ENCODE results near the gene BAHCC1.

The BAHCC1 gene

GRCh38 chr17:81445642-81446503 is 50.6 kb downstream of the BAHCC1 start:
- no peak for DNase-seq

GRCh38 chr17:81447331-81447933 is 52.2 kb downstream of the BAHCC1 start:
- DNase-seq, result no peak

- no peak for DNase-seq
These were observed 53.2 kb downstream of the BAHCC1 start for GRCh38 chr17:81448442-81448841.

GRCh38 chr17:81448950-81449349 is 53.7 kb downstream of the BAHCC1 start:
- DNase-seq, result no peak

- DNase-seq, result no peak
These were observed 54.1 kb downstream of the BAHCC1 start for GRCh38 chr17:81449351-81449750.

- DNase-seq, result no peak
These were observed 56.6 kb downstream of the BAHCC1 start for GRCh38 chr17:81451823-81452222.

GRCh38 chr17:81452551-81452950 is 57.3 kb downstream of the BAHCC1 start:
- no peak for DNase-seq

GRCh38 chr17:81453076-81453475 is 57.8 kb downstream of the BAHCC1 start:
- peak; percentile 25 for DNase-seq

- no peak for DNase-seq
These were observed 58.5 kb downstream of the BAHCC1 start for GRCh38 chr17:81453712-81454111.

- no peak for DNase-seq
These were observed 59.2 kb downstream of the BAHCC1 start for GRCh38 chr17:81454473-81454872.

- no peak for DNase-seq
These were observed 60.1 kb downstream of the BAHCC1 start for GRCh38 chr17:81455387-81455786.

GRCh38 chr17:81456091-81456490 is 60.8 kb downstream of the BAHCC1 start:
- no peak for DNase-seq

- DNase-seq, result peak; percentile 7
These were observed 61.5 kb downstream of the BAHCC1 start for GRCh38 chr17:81456798-81457197.

- no peak for DNase-seq
These were observed 62.1 kb downstream of the BAHCC1 start for GRCh38 chr17:81457401-81457800.

- DNase-seq, result no peak
These were observed 62.8 kb downstream of the BAHCC1 start for GRCh38 chr17:81457917-81458555.

GRCh38 chr17:81458628-81459027 is 63.4 kb downstream of the BAHCC1 start:
- DNase-seq, result no peak

- DNase-seq, result no peak
These were observed 64.0 kb downstream of the BAHCC1 start for GRCh38 chr17:81459224-81459623.

- no peak for DNase-seq
These were observed 64.6 kb downstream of the BAHCC1 start for GRCh38 chr17:81459864-81460263.

- DNase-seq, result no peak
These were observed 65.7 kb downstream of the BAHCC1 start for GRCh38 chr17:81460856-81461460.

- DNase-seq, result no peak
These were observed 66.6 kb downstream of the BAHCC1 start for GRCh38 chr17:81461607-81462500.

GRCh38 chr17:81462506-81463125 is 67.4 kb downstream of the BAHCC1 start:
- no peak for DNase-seq

GRCh38 chr17:81463506-81463905 is 68.2 kb downstream of the BAHCC1 start:
- DNase-seq, result no peak

All from NCI-H2227 treated with DMSO at 0.1 percent for 48 hours (cell line).